Calu3 (cell line): ENCODE data around the gene CFAP77. TPM values are rescaled to one million over a fixed set of nuclear protein-coding genes. Genes with fewer than 3 reads are reported as not detected.

Experiments used
- BruUV-seq: library from RNA; stranded (reverse); fragments of 400-500 nt; replicated peaks from 2 replicates; lab custom pipeline; 2021; lab: Mats Ljungman, UMichigan
- CTCF ChIA-PET: fragments of 300-600 bp; sonication (Branson Sonifier 250); formaldehyde crosslinking; loops from one replicate; lab custom pipeline; 2022; ENCODE audit warnings: antibody characterized with exemption; lab: Charles Lee
- DNase-seq: peaks from one replicate; pipeline ENCODE4 v3.0.0; 2022
- H3K27ac Mint-ChIP-seq: one replicate; pipeline ENCODE4 v1.8.0; 2022; ENCODE audit warnings: mixed read lengths; ENCODE audit not compliant: unreplicated experiment
- H3K27me3 Mint-ChIP-seq: one replicate; pipeline ENCODE4 v1.8.0; 2022; ENCODE audit warnings: mixed read lengths; ENCODE audit not compliant: unreplicated experiment
- H3K36me3 Mint-ChIP-seq: one replicate; pipeline ENCODE4 v1.8.0; 2022; ENCODE audit warnings: mild to moderate bottlenecking, moderate library complexity, mixed read lengths; ENCODE audit not compliant: insufficient read depth, unreplicated experiment
- H3K4me1 Mint-ChIP-seq: one replicate; pipeline ENCODE4 v1.8.0; 2022; ENCODE audit warnings: mild to moderate bottlenecking, low read depth, mixed read lengths; ENCODE audit not compliant: unreplicated experiment
- H3K4me3 Mint-ChIP-seq: one replicate; pipeline ENCODE4 v1.8.0; 2022; ENCODE audit warnings: mild to moderate bottlenecking, low read depth, moderate library complexity, mixed read lengths; ENCODE audit not compliant: unreplicated experiment
- H3K9me3 Mint-ChIP-seq: one replicate; pipeline ENCODE4 v1.8.0; 2022; ENCODE audit warnings: low read depth, mixed read lengths; ENCODE audit not compliant: unreplicated experiment
- CTCF ChIP-seq: fragments of 200-600 bp; IDR thresholded peaks from one replicate; pipeline ENCODE4 v1.8.0; 2022; ENCODE audit warnings: antibody characterized with exemption; ENCODE audit not compliant: unreplicated experiment
- intact Hi-C: fragments of 100-400 bp; cut with micrococcal nuclease; formaldehyde crosslinking; loops from one replicate; pipeline ENCODE4 v1.10.0; 2022; ENCODE audit not compliant: unreplicated experiment
- total RNA-seq: library from RNA; stranded (reverse); gene quantifications from 2 replicates; pipeline ENCODE4 v1.2.3, GENCODE V29; 2022

CFAP77 gene
- total RNA-seq, 1 experiment from 2014 or later = not detected

- intact Hi-C loops = no loop called here
- no peaks in the 10 kb centered on the region for H3K36me3 Mint-ChIP-seq
- no peaks in the 10 kb centered on the region for H3K4me1 Mint-ChIP-seq
- CTCF ChIA-PET = no interaction called here
- no peak for TF ChIP-seq CTCF
- H3K9me3 Mint-ChIP-seq = no peaks in the 10 kb centered on the region
- no peak for DNase-seq
- peaks cover 70% of the 10 kb centered on the region for H3K27me3 Mint-ChIP-seq
- no peak overlapping the region for H3K4me3 Mint-ChIP-seq
- H3K27ac Mint-ChIP-seq = no peak overlapping the region
- BruUV-seq = no TSS peak
Measured at GRCh38 chr9:132585954-132586829, 176.2 kb downstream of the CFAP77 start.

GRCh38 chr9:132586830-132587591 is 177.0 kb downstream of the CFAP77 start:
- BruUV-seq = no TSS peak
- DNase-seq = no peak
- no peaks in the 10 kb centered on the region for H3K36me3 Mint-ChIP-seq
- CTCF ChIA-PET = no interaction called here
- no peak overlapping the region for H3K4me3 Mint-ChIP-seq
- TF ChIP-seq CTCF = no peak
- intact Hi-C loops = no loop called here
- no peaks in the 10 kb centered on the region for H3K4me1 Mint-ChIP-seq
- peaks cover 62% of the 10 kb centered on the region for H3K27me3 Mint-ChIP-seq
- no peaks in the 10 kb centered on the region for H3K9me3 Mint-ChIP-seq
- H3K27ac Mint-ChIP-seq = no peak overlapping the region

- no peak for DNase-seq
- H3K4me3 Mint-ChIP-seq = no peak overlapping the region
- CTCF ChIA-PET = no interaction called here
- intact Hi-C loops = no loop called here
- no peak for TF ChIP-seq CTCF
- BruUV-seq = no TSS peak
- H3K36me3 Mint-ChIP-seq = no peaks in the 10 kb centered on the region
- no peaks in the 10 kb centered on the region for H3K4me1 Mint-ChIP-seq
- H3K27ac Mint-ChIP-seq = no peak overlapping the region
- H3K27me3 Mint-ChIP-seq = peaks cover 57% of the 10 kb centered on the region
- no peaks in the 10 kb centered on the region for H3K9me3 Mint-ChIP-seq
Measured at GRCh38 chr9:132587592-132587955, 177.6 kb downstream of the CFAP77 start.

- CTCF ChIA-PET = no interaction called here
- H3K4me1 Mint-ChIP-seq = no peaks in the 10 kb centered on the region
- no TSS peak for BruUV-seq
- intact Hi-C loops = no loop called here
- no peak for DNase-seq
- peaks cover 57% of the 10 kb centered on the region for H3K27me3 Mint-ChIP-seq
- TF ChIP-seq CTCF = no peak
- H3K9me3 Mint-ChIP-seq = no peaks in the 10 kb centered on the region
- H3K4me3 Mint-ChIP-seq = no peak overlapping the region
- no peaks in the 10 kb centered on the region for H3K36me3 Mint-ChIP-seq
- H3K27ac Mint-ChIP-seq = no peak overlapping the region
Measured at GRCh38 chr9:132588098-132588497, 178.1 kb downstream of the CFAP77 start.
